ENCODE measurements around the gene MFNG.

MFNG gene

GRCh38 chr22:37425369-37425768 lies 60.8 kb downstream of the MFNG start:
- no peak for DNase-seq (ENCODE audit: low read depth in 2 of 2)

GRCh38 chr22:37423283-37423682 lies 62.9 kb downstream of the MFNG start:
- DNase-seq (ENCODE audit: low read depth in 2 of 2) = no peak

GRCh38 chr22:37421468-37421877 lies 64.7 kb downstream of the MFNG start:
- DNase-seq (ENCODE audit: low read depth in 2 of 2) = no peak

- DNase-seq (ENCODE audit: low read depth in 2 of 2) = no peak
Observed at GRCh38 chr22:37420686-37421467, 65.3 kb downstream of the MFNG start.

- DNase-seq (ENCODE audit: low read depth in 2 of 2) = no peak
Observed at GRCh38 chr22:37419969-37420685, 66.1 kb downstream of the MFNG start.

GRCh38 chr22:37419370-37419968 lies 66.7 kb downstream of the MFNG start:
- no peak for DNase-seq (ENCODE audit: low read depth in 2 of 2)

All from stimulated activated CD8-positive, alpha-beta memory T cell treated with anti-CD3 and anti-CD28 coated beads, Interleukin-15, amount 100 ng/mL, for 4 hours (primary cell).